SHP77 treated with DMSO at 0.1 percent for 48 hours (cell line): ENCODE results near the gene P3H3.

Source experiments
- DNase-seq: peaks from one replicate; lab custom pipeline; 2025; lab: John Stamatoyannopoulos, UW

P3H3 gene

DNA sequence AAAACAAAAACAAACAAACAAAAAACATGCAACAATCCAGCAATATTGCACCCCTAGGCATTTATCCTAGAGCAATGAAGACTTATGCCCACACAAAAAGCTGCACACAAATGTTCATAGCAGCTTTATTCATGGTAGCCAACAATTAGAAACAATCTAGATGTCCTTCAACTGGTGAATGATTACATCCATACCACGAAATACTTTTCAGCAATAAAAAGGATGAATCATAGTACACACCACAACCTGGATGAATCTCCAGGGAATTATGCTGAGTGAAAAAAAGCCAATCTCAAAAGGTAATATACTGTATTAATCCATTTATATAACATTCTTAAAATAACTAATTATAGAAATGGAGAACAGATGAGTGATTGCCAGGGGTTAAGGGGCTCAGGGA, 21.0 kb upstream of the P3H3 start:
- DNase-seq, result no peak

- no peak for DNase-seq
These were observed 19.2 kb upstream of the P3H3 start for GRCh38 chr12:6809056-6809455.

DNA sequence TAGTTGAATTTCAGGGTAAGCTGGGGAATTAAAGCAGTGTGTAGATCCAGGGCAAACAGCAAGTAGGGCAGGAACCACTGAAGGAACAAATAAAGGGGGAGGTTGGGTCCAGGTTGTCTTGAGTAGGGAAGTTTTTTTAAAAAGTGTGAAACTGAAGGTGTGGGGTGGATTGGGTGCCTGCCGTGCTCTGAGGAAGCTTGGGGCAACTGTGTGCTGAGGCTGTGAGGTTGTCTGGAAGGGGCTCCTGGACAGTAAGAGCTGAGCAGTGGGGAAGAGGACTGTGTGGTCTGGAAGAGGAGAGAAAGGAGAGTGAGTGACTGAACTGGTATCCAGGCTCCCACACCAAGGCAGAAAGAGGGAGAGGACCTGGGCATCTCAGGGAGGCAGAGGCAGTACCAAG, 17.4 kb upstream of the P3H3 start:
- no peak for DNase-seq

- DNase-seq, result no peak
These were observed 14.8 kb upstream of the P3H3 start for GRCh38 chr12:6813363-6813762.

- DNase-seq, result no peak
These were observed 11.6 kb upstream of the P3H3 start for GRCh38 chr12:6816598-6816997.

DNA sequence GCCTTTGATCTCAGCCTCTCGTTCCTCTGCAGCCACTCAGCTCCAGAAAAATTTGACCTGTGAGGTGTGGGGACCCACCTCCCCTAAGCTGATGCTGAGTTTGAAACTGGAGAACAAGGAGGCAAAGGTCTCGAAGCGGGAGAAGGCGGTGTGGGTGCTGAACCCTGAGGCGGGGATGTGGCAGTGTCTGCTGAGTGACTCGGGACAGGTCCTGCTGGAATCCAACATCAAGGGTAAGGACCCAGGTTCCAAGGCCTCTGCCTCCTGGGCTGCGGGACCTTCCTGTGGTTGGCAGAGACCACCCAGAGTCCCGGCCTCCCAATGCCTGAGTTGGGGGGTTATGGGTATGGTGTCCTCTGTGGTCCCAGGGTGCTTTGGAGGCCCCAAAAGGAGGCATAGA, 11.1 kb upstream of the P3H3 start:
- DNase-seq, result no peak

GRCh38 chr12:6817662-6818157, 10.5 kb upstream of the P3H3 start:
- no peak for DNase-seq

- no peak for DNase-seq
These were observed 10.0 kb upstream of the P3H3 start for GRCh38 chr12:6818222-6818621.

DNA sequence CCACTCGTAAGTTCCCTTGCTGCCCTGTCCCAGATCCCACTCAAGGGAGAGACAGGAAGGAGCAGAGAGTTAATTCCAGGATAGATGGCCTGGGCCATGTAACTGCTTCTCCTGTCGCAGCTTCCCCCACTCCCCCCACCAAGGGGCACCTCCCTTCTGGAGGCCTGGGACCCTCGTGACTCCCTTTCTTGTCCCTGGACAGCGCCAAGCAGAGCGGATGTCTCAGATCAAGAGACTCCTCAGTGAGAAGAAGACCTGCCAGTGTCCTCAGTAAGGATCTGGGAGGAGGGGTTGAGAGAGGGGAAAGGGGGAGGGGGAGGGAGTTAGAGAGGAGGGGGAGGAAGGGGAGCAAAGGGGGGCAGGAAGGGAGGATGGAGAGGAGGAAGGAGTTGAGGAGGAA, 9.6 kb upstream of the P3H3 start:
- no peak for DNase-seq

DNA sequence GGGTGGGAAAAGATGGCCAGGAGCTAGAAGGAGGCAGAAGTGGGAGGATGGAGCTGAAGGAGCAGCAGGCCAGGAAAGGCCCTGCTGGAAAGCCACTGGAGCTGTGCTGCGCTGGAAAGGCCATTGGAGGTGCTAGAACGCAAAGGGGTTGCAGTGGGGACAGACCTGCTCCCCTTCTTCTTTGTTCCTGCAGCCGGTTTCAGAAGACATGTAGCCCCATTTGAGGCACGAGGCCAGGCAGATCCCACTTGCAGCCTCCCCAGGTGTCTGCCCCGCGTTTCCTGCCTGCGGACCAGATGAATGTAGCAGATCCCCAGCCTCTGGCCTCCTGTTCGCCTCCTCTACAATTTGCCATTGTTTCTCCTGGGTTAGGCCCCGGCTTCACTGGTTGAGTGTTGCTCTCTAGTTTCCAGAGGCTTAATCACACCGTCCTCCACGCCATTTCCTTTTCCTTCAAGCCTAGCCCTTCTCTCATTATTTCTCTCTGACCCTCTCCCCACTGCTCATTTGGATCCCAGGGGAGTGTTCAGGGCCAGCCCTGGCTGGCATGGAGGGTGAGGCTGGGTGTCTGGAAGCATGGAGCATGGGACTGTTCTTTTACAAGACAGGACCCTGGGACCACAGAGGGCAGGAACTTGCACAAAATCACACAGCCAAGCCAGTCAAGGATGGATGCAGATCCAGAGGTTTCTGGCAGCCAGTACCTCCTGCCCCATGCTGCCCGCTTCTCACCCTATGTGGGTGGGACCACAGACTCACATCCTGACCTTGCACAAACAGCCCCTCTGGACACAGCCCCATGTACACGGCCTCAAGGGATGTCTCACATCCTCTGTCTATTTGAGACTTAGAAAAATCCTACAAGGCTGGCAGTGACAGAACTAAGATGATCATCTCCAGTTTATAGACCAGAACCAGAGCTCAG, 8.8 kb upstream of the P3H3 start:
- no peak for DNase-seq

- no peak for DNase-seq
These were observed 8.0 kb upstream of the P3H3 start for GRCh38 chr12:6820166-6820565.

DNA sequence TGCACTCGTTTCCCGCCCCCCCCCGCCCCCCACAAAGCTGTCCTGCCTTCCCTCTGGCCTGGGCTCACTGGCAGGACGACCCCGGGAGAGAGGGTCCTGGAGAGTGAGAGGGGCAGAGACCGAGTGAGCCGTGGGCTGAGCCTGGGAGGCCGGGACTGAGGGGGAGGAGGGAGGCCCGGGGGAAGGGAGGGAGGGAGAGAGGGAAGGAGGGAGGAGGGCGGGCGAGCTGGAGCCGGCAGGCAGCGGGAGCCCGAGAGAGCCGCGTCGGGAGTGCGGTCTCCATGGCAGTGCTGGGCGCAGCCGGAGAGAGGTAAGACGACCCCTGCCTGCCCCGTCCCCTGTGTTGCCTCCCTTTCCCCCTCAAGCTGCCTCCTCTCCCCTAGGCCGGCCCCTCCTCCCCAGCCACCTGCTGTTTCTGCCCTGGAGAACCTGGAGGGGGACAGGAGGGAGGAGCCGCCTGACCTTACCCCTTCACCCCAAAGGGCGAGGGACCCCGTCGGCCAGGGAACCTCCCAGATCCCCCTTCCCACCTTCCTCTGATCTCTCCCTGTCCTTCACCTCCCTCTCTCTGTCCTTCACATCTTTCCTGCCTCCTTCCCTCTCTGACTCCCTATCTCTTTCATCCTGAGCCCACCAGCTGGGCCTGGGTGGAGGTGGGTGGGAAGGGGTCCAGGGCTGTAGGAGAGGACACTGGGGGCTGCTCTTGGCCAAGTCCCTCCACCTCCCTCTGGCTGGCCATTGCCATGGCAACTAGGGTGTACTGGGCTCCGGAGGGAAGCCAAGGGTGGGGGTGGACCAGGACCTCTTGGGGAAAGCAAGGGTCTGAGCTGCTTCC, 6.4 kb upstream of the P3H3 start, which contains the start of gene GPR162:
GPR162 (plus strand) TSS at position 231 of the 835 bp plus-strand sequence. CDS start 2,078 bp downstream, outside the sequence.
- no peak for DNase-seq

- no peak for DNase-seq
These were observed 5.6 kb upstream of the P3H3 start for GRCh38 chr12:6822426-6823135.

DNA sequence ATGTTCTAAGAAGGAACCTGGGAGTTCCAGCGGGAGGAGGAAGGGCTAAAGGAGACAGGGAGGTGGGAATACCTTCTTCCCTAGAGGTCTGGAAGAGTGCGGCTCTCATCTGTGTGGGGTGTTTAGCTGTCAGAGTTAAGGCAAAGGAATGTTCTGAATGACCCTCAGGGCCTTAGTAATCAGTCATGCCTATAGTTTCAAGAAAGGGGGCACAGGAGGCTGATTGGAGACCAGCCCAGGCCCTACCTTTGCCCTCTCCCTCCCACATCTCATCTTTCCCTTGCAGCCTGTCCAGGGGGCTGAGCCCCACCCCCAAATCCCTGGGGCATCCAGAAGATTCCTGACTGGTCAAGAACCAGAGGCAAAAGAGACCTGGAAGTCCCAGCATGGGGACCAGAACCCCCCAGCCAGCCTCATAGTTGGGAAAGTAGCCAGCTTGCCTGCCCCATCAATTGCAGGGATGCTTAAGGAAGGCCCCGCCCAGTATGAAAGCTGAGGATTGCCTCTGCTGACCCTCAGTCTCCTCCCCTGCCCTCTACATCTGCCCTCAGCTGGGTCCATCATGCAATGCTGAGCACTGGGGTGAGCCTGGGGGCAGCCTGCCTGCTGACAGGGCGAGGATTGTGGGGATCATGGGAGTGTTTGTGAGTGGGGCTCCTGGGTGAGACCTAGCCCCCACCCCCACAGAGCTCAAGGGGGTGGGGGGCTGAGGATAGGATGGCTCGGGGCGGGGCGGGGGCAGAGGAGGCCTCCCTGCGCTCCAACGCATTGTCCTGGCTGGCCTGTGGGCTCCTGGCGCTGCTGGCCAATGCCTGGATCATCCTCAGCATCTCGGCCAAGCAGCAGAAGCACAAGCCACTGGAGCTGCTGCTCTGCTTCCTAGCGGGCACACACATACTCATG, 4.8 kb upstream of the P3H3 start:
- no peak for DNase-seq

- no peak for DNase-seq
These were observed 4.0 kb upstream of the P3H3 start for GRCh38 chr12:6824085-6824775.

DNA sequence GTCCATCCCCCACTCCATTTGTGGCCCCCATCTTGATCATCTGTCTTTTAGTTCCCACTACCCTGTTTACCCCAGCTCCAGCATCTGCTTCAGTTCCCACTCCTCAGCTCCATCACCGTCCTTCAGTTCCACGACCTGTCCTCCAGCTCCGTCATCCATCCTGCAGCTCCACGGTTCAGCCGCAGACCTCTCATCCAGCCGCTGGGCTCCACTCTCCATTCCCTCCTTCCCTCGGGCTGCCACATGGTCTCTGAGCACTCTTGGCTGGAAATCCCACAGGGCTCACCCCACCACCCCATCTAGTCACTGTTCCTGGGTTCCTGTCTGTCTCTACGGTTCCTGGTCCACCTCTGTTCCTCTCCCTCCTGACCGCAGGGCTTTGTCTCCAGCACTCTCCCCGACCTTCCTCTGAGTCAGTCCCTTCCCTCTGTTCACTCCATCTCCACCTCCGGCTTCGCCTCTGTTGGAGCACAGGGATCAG, 3.3 kb upstream of the P3H3 start:
- DNase-seq, result no peak

DNA sequence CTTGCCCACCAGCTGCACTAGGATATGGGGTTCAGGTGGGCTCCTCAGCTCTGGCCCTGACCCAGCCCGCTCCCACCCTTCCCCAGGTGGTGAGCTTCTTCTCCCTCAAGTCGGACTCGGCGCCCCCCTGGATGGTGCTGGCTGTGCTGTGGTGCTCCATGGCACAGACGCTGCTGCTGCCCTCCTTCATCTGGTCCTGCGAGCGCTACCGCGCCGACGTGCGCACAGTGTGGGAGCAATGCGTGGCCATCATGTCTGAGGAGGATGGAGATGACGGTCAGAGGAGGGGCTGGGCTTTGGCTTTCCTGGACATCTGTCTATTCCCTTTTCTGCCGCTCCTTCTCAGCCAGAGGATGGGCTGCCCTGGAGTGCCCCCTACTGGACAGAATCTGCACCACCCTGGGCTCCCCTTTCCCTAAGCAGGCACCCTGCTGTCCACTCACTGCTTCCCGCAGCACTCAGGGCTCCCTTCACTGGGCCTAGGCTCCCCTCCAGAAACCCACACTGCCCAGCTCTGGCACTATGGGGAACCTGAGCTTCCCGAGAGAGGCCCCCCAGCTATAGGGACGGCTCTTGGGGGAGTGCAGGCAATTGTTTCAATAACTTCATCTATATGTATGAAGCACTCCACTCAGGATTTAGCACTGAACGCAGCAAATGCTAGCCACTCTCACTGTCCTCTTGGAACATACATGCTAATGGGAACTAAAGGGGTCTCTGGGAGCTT, 2.6 kb upstream of the P3H3 start:
- no peak for DNase-seq

GRCh38 chr12:6826125-6826733, 2.0 kb upstream of the P3H3 start:
- DNase-seq, result no peak

DNA sequence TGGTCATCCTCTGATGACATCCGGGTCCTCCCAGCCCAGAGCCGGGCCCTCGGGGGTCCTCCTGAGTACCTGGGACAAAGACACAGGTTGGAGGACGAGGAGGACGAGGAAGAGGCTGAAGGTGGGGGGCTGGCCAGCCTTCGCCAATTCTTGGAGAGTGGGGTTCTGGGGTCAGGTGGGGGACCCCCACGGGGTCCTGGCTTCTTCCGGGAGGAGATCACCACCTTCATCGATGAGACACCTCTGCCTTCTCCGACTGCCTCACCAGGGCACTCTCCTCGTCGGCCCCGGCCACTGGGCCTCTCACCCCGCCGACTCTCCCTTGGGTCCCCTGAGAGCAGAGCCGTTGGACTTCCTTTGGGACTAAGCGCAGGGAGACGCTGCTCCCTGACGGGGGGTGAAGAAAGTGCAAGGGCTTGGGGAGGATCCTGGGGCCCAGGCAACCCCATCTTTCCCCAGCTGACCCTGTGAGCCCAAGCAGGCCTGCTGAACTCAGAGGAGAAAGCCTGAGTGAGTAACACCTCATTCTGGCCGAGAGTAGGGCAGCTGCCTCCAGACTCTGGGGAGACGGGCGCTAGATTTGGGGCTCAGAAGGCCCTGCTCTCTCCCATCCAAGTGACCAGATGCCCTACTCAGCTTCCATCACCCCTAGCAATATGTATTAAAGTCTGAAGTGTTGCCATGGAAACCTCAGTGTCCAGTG, 1.3 kb upstream of the P3H3 start:
- no peak for DNase-seq
